Sigmoid colon (tissue), 7 donors: Measurements from ENCODE around the gene HPS1. TPM values are rescaled to one million over a fixed set of nuclear protein-coding genes. Genes with fewer than 3 reads are reported as not detected.

Source experiments
- DNase-seq: peaks from one replicate; pipeline ENCODE4 v3.0.0-alpha.2; 2019
- H3K27ac ChIP-seq, 4 donors: fragments of 200-600 bp; sonication (generic); one replicate each; pipeline ENCODE4 v1.5.1; 2016 to 2019; ENCODE audit warnings: mild to moderate bottlenecking in 1 of 4
- H3K27me3 ChIP-seq, 3 donors: fragments of 200-600 bp; sonication (generic); one replicate each; pipeline ENCODE4 v1.5.1; 2019; ENCODE audit warnings: mild to moderate bottlenecking in 1 of 3
- H3K36me3 ChIP-seq, 4 donors: fragments of 200-600 bp; sonication (generic); one replicate each; pipeline ENCODE4 v1.5.1; 2016 to 2019
- H3K4me1 ChIP-seq, 4 donors: fragments of 200-600 bp; sonication (generic); one replicate each; pipeline ENCODE4 v1.5.1; 2017 to 2019
- H3K4me3 ChIP-seq, 4 donors: fragments of 200-600 bp; sonication (generic); one replicate each; pipeline ENCODE4 v1.5.1; 2017 to 2019; ENCODE audit warnings: mild to moderate bottlenecking in 2 of 4, moderate library complexity in 1 of 4
- H3K9me3 ChIP-seq, 4 donors: fragments of 200-600 bp in 3 of 4; sonication (generic) in 3 of 4; one replicate each; pipeline versions ENCODE4 v1.5.1 to v1.6.1; 2013 to 2019
- EP300 ChIP-seq, 4 donors: sonication (generic); formaldehyde crosslinking; IDR thresholded peaks; one replicate each; pipeline ENCODE4 v1.6.1; 2017; ENCODE audit warnings: antibody characterized with exemption in 4 of 4
- POLR2A ChIP-seq, 2 donors: fragments of 450-650 bp; IDR thresholded peaks; one replicate each; pipeline ENCODE4 v1.6.1; 2016; ENCODE audit warnings: antibody characterized with exemption in 2 of 2, mild to moderate bottlenecking in 2 of 2, moderate library complexity in 2 of 2
- POLR2AphosphoS5 ChIP-seq, 4 donors: sonication (generic); formaldehyde crosslinking; IDR thresholded peaks; one replicate each; pipeline ENCODE4 v1.6.1; 2017; ENCODE audit warnings: antibody characterized with exemption in 4 of 4
- WGBS, 2 donors: extraction: QIAGEN DNeasy Blood & Tissue Kit; methylation state at CpG; one replicate each; pipeline ENCODE4 v1.1.7; 2013; 5-methylcytosine and 5-hydroxymethylcytosine counted together
- intact Hi-C: fragments of 100-400 bp; cut with DNase I; formaldehyde crosslinking; loops from one replicate; pipeline ENCODE4 v1.15.1; 2023
- polyA plus RNA-seq, 3 donors: library from polyadenylated mRNA; stranded (reverse); fragments of 200-250 nt; gene quantifications; one replicate each; pipeline ENCODE4 v1.2.3, GENCODE V29; 2013
- total RNA-seq, 4 donors: library from RNA; depleted of rRNA; stranded (reverse); fragments of >200 nt; gene quantifications; one replicate each; pipeline ENCODE4 v1.1.0, GENCODE V29; 2016
- TF ChIP-seq, protein P1 (sequence below), 4 experiments: fragments of 450-650 bp in 3 of 4; fragments of 200-600 bp in 1 of 4; IDR thresholded peaks; one replicate each; pipeline ENCODE4 v1.5.1; 2016 to 2019; ENCODE audit warnings: antibody characterized with exemption in 4 of 4, mild to moderate bottlenecking in 3 of 4, moderate library complexity in 2 of 4
- donor health status: healthy with polysubstance abuse.
- donor health status: Bipolar disorder and iron deficiency.
- donor health status: healthy.

HPS1 gene
- total RNA-seq (10 to 100 TPM; 44.7 to 93.1 (median 45.9) TPM), polyA plus RNA-seq (10 to 100 TPM; 70.7 to 86.7 (median 76.3) TPM)

- Histone ChIP-seq H3K4me3 (peak within 1 kb of the TSS; percentile 66 to 96 (median 88)), H3K36me3 (peaks cover 4 to 32% (median 14%) of the 10 kb centered on the region in 4 donors), H3K9me3 (no peaks in the 10 kb centered on the region), H3K4me1 (peaks cover 0 to 23% (median 13%) of the 10 kb centered on the region in 4 donors), H3K27me3 (no peaks in the 10 kb centered on the region), H3K27ac (peak within 1 kb of the TSS; percentile 88 to 95 (median 93))
- 2% methylated on average over 47 of the region's 47 CpGs for WGBS, 2 donors
- TF ChIP-seq POLR2A (IDR thresholded peaks at IDR 0.05) (peak; percentile 70 to 73), POLR2AphosphoS5 (IDR thresholded peaks at IDR 0.05) (peak; percentile 76 to 94 (median 90)), EP300 (IDR thresholded peaks at IDR 0.05) (no peak)
- peak; percentile 90 for DNase-seq
- intact Hi-C loops, result no loop called here
Observed at GRCh38 chr10:98446661-98447221, at the start of gene HPS1. Gene HPS1, minus strand, starts transcription at chr10:98446935. Its CDS starts 3,695 bp downstream, at chr10:98443240.

- no peak for DNase-seq
- no peaks in the 10 kb centered on the region for H3K36me3 ChIP-seq
- intact Hi-C loops, result no loop called here
Observed at GRCh38 chr10:98492763-98493162, 46.0 kb upstream of the HPS1 start.

DNA sequence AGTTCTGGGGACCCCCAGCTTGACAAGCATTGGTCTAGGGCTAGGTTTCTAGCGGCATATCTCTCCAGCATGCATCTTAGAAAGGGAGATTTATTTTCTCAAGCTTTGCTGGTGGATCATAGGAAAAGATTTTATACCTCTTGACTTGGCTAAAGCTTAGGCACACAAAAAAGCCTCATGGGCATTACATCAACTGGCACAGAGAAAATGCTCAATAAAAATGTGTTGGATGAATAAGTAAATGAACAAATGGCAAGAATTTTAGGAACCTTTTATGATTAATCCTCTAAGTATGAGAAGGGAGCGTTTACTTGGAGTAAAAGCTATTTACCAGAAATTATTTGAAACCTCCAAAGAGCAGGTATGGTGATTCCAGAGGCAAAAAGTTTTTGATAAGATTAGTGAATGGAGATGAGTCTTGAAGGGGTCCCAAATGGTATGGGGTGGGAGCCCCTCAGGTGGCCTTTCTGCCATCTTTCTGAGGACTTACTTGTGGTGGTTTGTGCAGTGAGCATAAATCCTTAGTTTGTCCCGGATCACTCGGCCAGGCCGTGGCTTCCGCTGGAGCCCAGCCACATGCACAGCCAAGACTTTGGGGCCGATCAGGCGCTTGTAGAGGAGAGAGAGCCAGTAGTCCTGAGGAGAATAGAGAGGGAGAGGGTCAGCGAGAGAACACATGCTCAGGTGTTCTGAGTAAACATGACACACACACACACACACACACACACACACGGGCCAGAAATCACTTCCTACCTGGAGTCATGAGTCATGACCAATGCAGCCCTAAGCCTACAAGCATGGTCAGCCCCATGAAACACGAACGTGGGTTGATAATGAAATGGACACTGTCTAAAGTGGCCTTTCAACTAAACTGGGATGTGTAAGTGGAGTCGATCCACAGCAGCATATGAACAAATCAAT, 43.1 kb upstream of the HPS1 start:
- no peak for TF ChIP-seq POLR2AphosphoS5 (IDR thresholded peaks at IDR 0.05)
- Histone ChIP-seq H3K27me3 (no peaks in the 10 kb centered on the region), H3K4me1 (peaks cover 0 to 4% (median 0%) of the 10 kb centered on the region in 4 donors), H3K36me3 (no peaks in the 10 kb centered on the region), H3K4me3 (no peak overlapping the region), H3K27ac (no peak overlapping the region), H3K9me3 (peaks cover 0 to under 1% (median 0%) of the 10 kb centered on the region in 4 donors)
- intact Hi-C loops, result no loop called here
- DNase-seq, result no peak
- WGBS, 2 donors, result 84 to 88% methylated on average over 13 of the region's 13 CpGs

More at GRCh38 chr10:98492763-98493162, 46.0 kb upstream of the HPS1 start:
- TF ChIP-seq POLR2AphosphoS5 (IDR thresholded peaks at IDR 0.05) (no peak), POLR2A (IDR thresholded peaks at IDR 0.05) (no peak), EP300 (IDR thresholded peaks at IDR 0.05) (no peak)
- TF ChIP-seq, protein P1, sequence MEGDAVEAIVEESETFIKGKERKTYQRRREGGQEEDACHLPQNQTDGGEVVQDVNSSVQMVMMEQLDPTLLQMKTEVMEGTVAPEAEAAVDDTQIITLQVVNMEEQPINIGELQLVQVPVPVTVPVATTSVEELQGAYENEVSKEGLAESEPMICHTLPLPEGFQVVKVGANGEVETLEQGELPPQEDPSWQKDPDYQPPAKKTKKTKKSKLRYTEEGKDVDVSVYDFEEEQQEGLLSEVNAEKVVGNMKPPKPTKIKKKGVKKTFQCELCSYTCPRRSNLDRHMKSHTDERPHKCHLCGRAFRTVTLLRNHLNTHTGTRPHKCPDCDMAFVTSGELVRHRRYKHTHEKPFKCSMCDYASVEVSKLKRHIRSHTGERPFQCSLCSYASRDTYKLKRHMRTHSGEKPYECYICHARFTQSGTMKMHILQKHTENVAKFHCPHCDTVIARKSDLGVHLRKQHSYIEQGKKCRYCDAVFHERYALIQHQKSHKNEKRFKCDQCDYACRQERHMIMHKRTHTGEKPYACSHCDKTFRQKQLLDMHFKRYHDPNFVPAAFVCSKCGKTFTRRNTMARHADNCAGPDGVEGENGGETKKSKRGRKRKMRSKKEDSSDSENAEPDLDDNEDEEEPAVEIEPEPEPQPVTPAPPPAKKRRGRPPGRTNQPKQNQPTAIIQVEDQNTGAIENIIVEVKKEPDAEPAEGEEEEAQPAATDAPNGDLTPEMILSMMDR (IDR thresholded peaks at IDR 0.05), result no peak
- no peak overlapping the region for H3K4me3 ChIP-seq
- H3K9me3 ChIP-seq, result peaks cover 0 to 6% (median 2%) of the 10 kb centered on the region in 4 donors
- no peaks in the 10 kb centered on the region for H3K27me3 ChIP-seq
- no peaks in the 10 kb centered on the region for H3K4me1 ChIP-seq
- WGBS, 2 donors, result 18 to 70% methylated on average over 1 of the region's 1 CpG
- H3K27ac ChIP-seq, result no peak overlapping the region

DNA sequence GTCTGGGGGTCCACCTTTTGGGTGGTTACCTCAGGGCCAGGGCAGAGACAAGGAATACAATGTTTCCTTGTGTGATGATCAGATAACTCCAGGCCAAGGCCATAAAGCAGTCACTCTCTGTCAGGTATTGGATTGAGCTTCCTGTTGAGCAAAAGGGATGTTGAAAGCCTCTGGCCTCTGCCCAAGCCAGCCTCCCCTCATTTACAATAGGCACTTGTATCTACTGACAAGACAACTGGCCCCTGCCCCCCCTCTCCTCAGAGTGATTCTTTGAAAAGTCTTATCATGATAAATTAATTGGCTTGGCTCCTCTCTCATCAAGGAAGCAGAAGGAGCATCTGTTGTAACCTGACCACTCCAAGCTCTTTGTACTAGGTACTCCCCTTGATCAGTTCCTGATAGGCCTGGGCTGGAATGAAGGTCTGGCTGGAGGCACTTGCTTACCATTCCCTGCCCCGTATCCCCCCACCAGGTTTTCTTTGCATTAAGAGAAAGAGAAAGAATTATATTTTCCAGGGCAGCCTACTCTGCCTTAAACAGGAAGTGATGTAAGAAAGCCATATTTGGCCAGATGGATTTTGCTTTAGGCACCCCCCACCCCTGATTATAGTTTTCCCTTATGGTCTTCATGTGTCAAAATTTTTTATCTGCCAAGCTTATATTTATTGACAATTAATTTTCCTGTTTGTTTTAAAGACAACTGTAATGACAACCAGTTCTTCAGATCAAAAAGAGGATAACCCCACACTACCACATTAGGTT, 42.1 kb upstream of the HPS1 start:
- no peaks in the 10 kb centered on the region for H3K9me3 ChIP-seq
- no peak overlapping the region for H3K4me3 ChIP-seq
- no peaks in the 10 kb centered on the region for H3K27me3 ChIP-seq
- H3K36me3 ChIP-seq, result no peaks in the 10 kb centered on the region
- intact Hi-C loops, result no loop called here
- no peak for DNase-seq
- 69 to 96% methylated on average over 1 of the region's 1 CpG for WGBS, 2 donors
- no peak for TF ChIP-seq EP300 (IDR thresholded peaks at IDR 0.05)
- peaks cover 0 to 4% (median 0%) of the 10 kb centered on the region in 4 donors for H3K4me1 ChIP-seq
- no peak overlapping the region for H3K27ac ChIP-seq

- Histone ChIP-seq H3K4me3 (no peak overlapping the region), H3K27ac (no peak overlapping the region), H3K27me3 (no peaks in the 10 kb centered on the region), H3K36me3 (no peaks in the 10 kb centered on the region), H3K9me3 (no peaks in the 10 kb centered on the region), H3K4me1 (peaks cover 0 to 4% (median 0%) of the 10 kb centered on the region in 4 donors)
- intact Hi-C loops, result no loop called here
- DNase-seq, result no peak
- WGBS, 2 donors, result 92% methylated on average over 3 of the region's 3 CpGs
- TF ChIP-seq POLR2A (IDR thresholded peaks at IDR 0.05), result no peak
- TF ChIP-seq, protein P1 (IDR thresholded peaks at IDR 0.05), result no peak
Observed at GRCh38 chr10:98487649-98488048, 40.9 kb upstream of the HPS1 start.
